Endothelial cell of umbilical vein (primary cell): ENCODE measurements around the gene CD38. TPM values are rescaled to one million over a fixed set of nuclear protein-coding genes. Genes with fewer than 3 reads are reported as not detected.

ENCODE experiments used
- BruUV-seq: library from RNA; stranded (reverse); fragments of 400-500 nt; replicated peaks from 2 replicates; lab custom pipeline; 2021; lab: Mats Ljungman, UMichigan
- CTCF ChIA-PET: fragments of 300-600, 350-600 bp; sonication (Branson Sonifier 250); formaldehyde crosslinking; loops from one replicate; lab custom pipeline; 2021; ENCODE audit warnings: antibody characterized with exemption, inconsistent platforms; lab: Charles Lee
- POLR2A ChIA-PET: fragments of 300-600, 350-600 bp; sonication (Branson Sonifier 250); formaldehyde crosslinking; loops from one replicate; lab custom pipeline; 2021; ENCODE audit warnings: antibody characterized with exemption, inconsistent platforms; lab: Charles Lee
- DNase-seq: peaks from one replicate; pipeline ENCODE4 v3.0.0-alpha.2; 2011; ENCODE audit warnings: low read depth, low spot score
- FAIRE-seq: peaks from 2 replicates; lab custom pipeline; 2011; peaks lifted over from hg19 to GRCh38; lab: Jason Lieb, UNC
- H2AFZ ChIP-seq: 2 replicates; pipeline ENCODE4 v1.6.0; 2012; ENCODE audit warnings: low read depth, low read length, control low read depth, inconsistent platforms
- H3K27ac ChIP-seq: 2 replicates; pipeline ENCODE4 v1.5.1; 2011; ENCODE audit warnings: low read depth, mild to moderate bottlenecking, control low read depth, low read length, moderate library complexity; ENCODE audit not compliant: insufficient read depth
- H3K27me3 ChIP-seq, 2 experiments: 2 replicates each; pipeline versions ENCODE4 v1.6.0 to v1.6.1; 2011; ENCODE audit warnings: low read length in 2 of 2, mixed read lengths in 1 of 2; ENCODE audit not compliant: control insufficient read depth in 2 of 2, insufficient read depth in 2 of 2
- H3K36me3 ChIP-seq, 2 experiments: 2 replicates in 1 of 2; 3 replicates in 1 of 2; pipeline ENCODE4 v1.5.1; 2011; ENCODE audit warnings: low read length in 2 of 2, mild to moderate bottlenecking in 1 of 2, moderate library complexity in 1 of 2; ENCODE audit not compliant: control insufficient read depth in 2 of 2, insufficient read depth in 2 of 2; ENCODE audit errors: extremely low read depth in 1 of 2
- H3K4me1 ChIP-seq: 3 replicates; pipeline ENCODE4 v1.5.1; 2011; ENCODE audit warnings: mild to moderate bottlenecking, low read length; ENCODE audit not compliant: control insufficient read depth, insufficient read depth; ENCODE audit errors: extremely low read depth
- H3K4me2 ChIP-seq: 2 replicates; pipeline ENCODE4 v1.6.1; 2011; ENCODE audit warnings: low read length, control low read depth, mixed read lengths; ENCODE audit not compliant: insufficient read depth
- H3K4me3 ChIP-seq, 3 experiments: fragments of 200-600 bp in 1 of 3; sonication (generic), shearing (Covaris generic) in 1 of 3; replicated peaks in 1 of 3; 2 replicates each; pipeline ENCODE4 v1.5.1; 2011 to 2016; ENCODE audit warnings: control low read depth in 3 of 3, low read length in 3 of 3, mild to moderate bottlenecking in 2 of 3, inconsistent platforms in 1 of 3, low read depth in 1 of 3, moderate library complexity in 1 of 3; ENCODE audit not compliant: insufficient read depth in 1 of 3
- H3K79me2 ChIP-seq: 2 replicates; pipeline ENCODE4 v1.6.0; 2012; ENCODE audit warnings: low read length, inconsistent platforms; ENCODE audit not compliant: control insufficient read depth, insufficient read depth
- H3K9ac ChIP-seq: replicated peaks from 2 replicates; pipeline ENCODE3; 2011; ENCODE audit warnings: low read length, control low read depth; ENCODE audit not compliant: insufficient read depth; ENCODE audit errors: extremely low read depth
- H3K9me1 ChIP-seq: replicated peaks from 3 replicates; pipeline ENCODE4 v1.6.0; 2011; ENCODE audit warnings: mild to moderate bottlenecking, low read length; ENCODE audit not compliant: control insufficient read depth, insufficient read depth; ENCODE audit errors: extremely low read depth
- H3K9me3 ChIP-seq: replicated peaks from 2 replicates; pipeline ENCODE4 v1.5.1; 2012; ENCODE audit warnings: low read length, inconsistent platforms; ENCODE audit not compliant: control insufficient read depth, insufficient read depth
- H4K20me1 ChIP-seq: replicated peaks from 2 replicates; pipeline ENCODE3; 2011; ENCODE audit warnings: mild to moderate bottlenecking, low read length; ENCODE audit not compliant: control insufficient read depth, insufficient read depth; ENCODE audit errors: extremely low read depth
- CTCF ChIP-seq, 2 donors: IDR thresholded peaks; 1 replicate in 1 of 2; 2 replicates in 1 of 2; pipeline ENCODE4 v1.5.1; 2011; ENCODE audit warnings: low read length in 2 of 2, mild to moderate bottlenecking in 2 of 2, moderate library complexity in 2 of 2, control low read depth in 1 of 2, inconsistent platforms in 1 of 2, low read depth in 1 of 2; ENCODE audit not compliant: insufficient read depth in 1 of 2; ENCODE audit errors: extremely low read depth in 1 of 2
- EZH2 ChIP-seq: IDR thresholded peaks from 2 replicates; pipeline ENCODE4 v1.6.1; 2012; ENCODE audit warnings: borderline replicate concordance, low read depth, mild to moderate bottlenecking, moderate library complexity, low read length, inconsistent platforms; ENCODE audit not compliant: severe bottlenecking
- FOS ChIP-seq: IDR thresholded peaks from 2 replicates; pipeline ENCODE4 v1.6.1; 2011; ENCODE audit warnings: mild to moderate bottlenecking, low read length, moderate library complexity, borderline replicate concordance; ENCODE audit not compliant: insufficient read depth
- POLR2A ChIP-seq: IDR thresholded peaks from 2 replicates; pipeline ENCODE4 v1.6.1; 2012; ENCODE audit warnings: low read depth, mild to moderate bottlenecking, control low read depth, low read length
- POLR2AphosphoS5 ChIP-seq: IDR thresholded peaks from 2 replicates; pipeline ENCODE4 v1.6.1; 2012; ENCODE audit warnings: low read depth, mild to moderate bottlenecking, control low read depth, low read length, moderate library complexity; ENCODE audit not compliant: insufficient read depth
- dilution Hi-C: fragments of 300-500 bp; cut with MboI; formaldehyde crosslinking; loops from one replicate; pipeline ENCODE4 v1.15.0; 2019; ENCODE audit warnings: low sequenced_read_pairs; ENCODE audit not compliant: extremely low pct_ligation_motif_present
- intact Hi-C: fragments of 100-400 bp; cut with micrococcal nuclease; formaldehyde crosslinking; loops from one replicate; pipeline ENCODE4 v1.10.0; 2022
- polyA plus RNA-seq, 4 experiments: library from polyadenylated mRNA; depleted of rRNA in 3 of 4; stranded (reverse) in 3 of 4; unstranded in 1 of 4; fragments of >200 nt; gene quantifications; 2 replicates each; pipeline versions ENCODE4 v1.2.1 to v1.2.3, GENCODE V29; 2011 to 2012; ENCODE audit warnings: missing spikeins in 1 of 4
- total RNA-seq: library from RNA; stranded (reverse); gene quantifications from 2 replicates; pipeline ENCODE4 v1.2.3, GENCODE V29; 2021

CD38 gene
- total and polyA plus RNA-seq, 2 donors (not counting 3 experiments of a cell fraction or from before 2014, with no cell fraction given): 0.11 to 0.31 TPM

GRCh38 chr4:15777697-15778288, 335 bp upstream of the CD38 start:
- peak; percentile 27 for TF ChIP-seq EZH2
- TF ChIP-seq POLR2AphosphoS5: no peak
- POLR2A ChIA-PET: no interaction called here
- DNase-seq (no peak), FAIRE-seq (no peak)
- no peaks in the 10 kb centered on the region for H3K36me3 ChIP-seq
- BruUV-seq: no TSS peak
- no peaks in the 10 kb centered on the region for H3K9me3 ChIP-seq
- H3K4me1 ChIP-seq: peaks cover 15% of the 10 kb centered on the region
- H3K27me3 ChIP-seq: peaks cover 30 to 49% of the 10 kb centered on the region in 2 experiments
- no peaks in the 10 kb centered on the region for H3K79me2 ChIP-seq
- dilution Hi-C loops: no loop called here
- H3K4me3 ChIP-seq: no peak overlapping the region
- CTCF ChIA-PET: interaction anchor here (1.2 kb wide), 1 partner anchor 105 kb away, joined by 3 read pairs; no protein-coding TSS in a partner anchor
- H4K20me1 ChIP-seq: no peaks in the 10 kb centered on the region
- intact Hi-C loops: no loop called here
- H3K9me1 ChIP-seq: no peaks in the 10 kb centered on the region
- no peak overlapping the region for H3K27ac ChIP-seq
- H3K4me2 ChIP-seq: no peak overlapping the region
- no peak overlapping the region for H3K9ac ChIP-seq
- no peak overlapping the region for H2AFZ ChIP-seq

- Histone ChIP-seq H3K9me1 (no peaks in the 10 kb centered on the region), H3K9ac (peak overlapping the region; percentile 9), H3K4me1 (peaks cover 15% of the 10 kb centered on the region), H4K20me1 (no peaks in the 10 kb centered on the region), H3K4me3 (peak overlapping the region; percentile 35 to 62 (median 54)), H3K27ac (no peak overlapping the region), H3K36me3 (no peaks in the 10 kb centered on the region), H3K4me2 (peak overlapping the region; percentile 94), H3K79me2 (no peaks in the 10 kb centered on the region), H3K27me3 (peaks cover 24 to 47% of the 10 kb centered on the region in 2 experiments), H3K9me3 (no peaks in the 10 kb centered on the region), H2AFZ (peak overlapping the region; percentile 91)
- no TSS peak for BruUV-seq
- DNase-seq: peak; percentile 60
- ChIA-PET POLR2A (no interaction called here), CTCF (interaction anchor here (0.8 to 1.6 kb wide), 7 partner anchors 9 to 29 kb away, joined by 3 to 7 read pairs (median 4); no protein-coding TSS in a partner anchor)
- TF ChIP-seq FOS (no peak), CTCF (IDR thresholded peaks at IDR 0.05; ENCODE audit: extremely low read depth in 1 of 2, insufficient read depth in 1 of 2, low read depth in 1 of 2, low read length in 2 of 2) (peak; percentile 6 to 26), POLR2A (no peak), POLR2AphosphoS5 (no peak)
- dilution Hi-C loops: no loop called here
- peak; percentile 49 for FAIRE-seq
- intact Hi-C loops: no loop called here
Measured at GRCh38 chr4:15779306-15779705, 1.2 kb downstream of the CD38 start.
